GM21619 (cell line): ENCODE data around the gene EIPR1.
"Not testable (repeated sequence)": the region's sequence is repeated elsewhere in the genome, so short reads cannot be mapped to it uniquely, and the experiment has no call there.

Source experiments
- ATAC-seq: cut with Tn5 transposase; IDR thresholded peaks from one replicate; pipeline ENCODE4 v1.9.1; 2021; ENCODE audit not compliant: unreplicated experiment

The EIPR1 gene

GRCh38 chr2:3182848-3183247 is 194.8 kb downstream of the EIPR1 start:
- ATAC-seq = no peak

GRCh38 chr2:3181416-3182010 is 196.1 kb downstream of the EIPR1 start:
- no peak for ATAC-seq

- not testable (repeated sequence) for ATAC-seq
Measured at GRCh38 chr2:3180909-3181221, 196.8 kb downstream of the EIPR1 start.

GRCh38 chr2:3180082-3180908 is 197.3 kb downstream of the EIPR1 start:
- ATAC-seq = no peak

GRCh38 chr2:3179626-3180025 is 198.0 kb downstream of the EIPR1 start:
- no peak for ATAC-seq

- no peak for ATAC-seq
Measured at GRCh38 chr2:3179208-3179607, 198.4 kb downstream of the EIPR1 start.

GRCh38 chr2:3178578-3179031 is 199.0 kb downstream of the EIPR1 start:
- no peak for ATAC-seq

GRCh38 chr2:3177891-3178577 is 199.6 kb downstream of the EIPR1 start:
- ATAC-seq = no peak

GRCh38 chr2:3176869-3177255 is 200.8 kb downstream of the EIPR1 start:
- no peak for ATAC-seq

- ATAC-seq = no peak
Measured at GRCh38 chr2:3176071-3176868, 201.3 kb downstream of the EIPR1 start.

GRCh38 chr2:3175568-3175955 is 202.1 kb downstream of the EIPR1 start:
- no peak for ATAC-seq

- no peak for ATAC-seq
Measured at GRCh38 chr2:3174626-3175567, 202.7 kb downstream of the EIPR1 start.

GRCh38 chr2:3173031-3173430 is 204.6 kb downstream of the EIPR1 start:
- no peak for ATAC-seq

- ATAC-seq = no peak
Measured at GRCh38 chr2:3172265-3172935, 205.2 kb downstream of the EIPR1 start.

GRCh38 chr2:3171564-3172264 is 205.9 kb downstream of the EIPR1 start:
- no peak for ATAC-seq

GRCh38 chr2:3170792-3171455 is 206.7 kb downstream of the EIPR1 start:
- no peak for ATAC-seq

- ATAC-seq = no peak
Measured at GRCh38 chr2:3169106-3169870, 208.3 kb downstream of the EIPR1 start.
